ENCODE measurements around the gene JUN. TPM values are rescaled to one million over a fixed set of nuclear protein-coding genes. Genes with fewer than 3 reads are reported as not detected.
A peak's percentile ranks its signal among the peaks of the same experiment; 100 is the strongest.

JUN gene
- total RNA-seq, 1 experiment from 2014 or later, result 14.2 TPM

DNA sequence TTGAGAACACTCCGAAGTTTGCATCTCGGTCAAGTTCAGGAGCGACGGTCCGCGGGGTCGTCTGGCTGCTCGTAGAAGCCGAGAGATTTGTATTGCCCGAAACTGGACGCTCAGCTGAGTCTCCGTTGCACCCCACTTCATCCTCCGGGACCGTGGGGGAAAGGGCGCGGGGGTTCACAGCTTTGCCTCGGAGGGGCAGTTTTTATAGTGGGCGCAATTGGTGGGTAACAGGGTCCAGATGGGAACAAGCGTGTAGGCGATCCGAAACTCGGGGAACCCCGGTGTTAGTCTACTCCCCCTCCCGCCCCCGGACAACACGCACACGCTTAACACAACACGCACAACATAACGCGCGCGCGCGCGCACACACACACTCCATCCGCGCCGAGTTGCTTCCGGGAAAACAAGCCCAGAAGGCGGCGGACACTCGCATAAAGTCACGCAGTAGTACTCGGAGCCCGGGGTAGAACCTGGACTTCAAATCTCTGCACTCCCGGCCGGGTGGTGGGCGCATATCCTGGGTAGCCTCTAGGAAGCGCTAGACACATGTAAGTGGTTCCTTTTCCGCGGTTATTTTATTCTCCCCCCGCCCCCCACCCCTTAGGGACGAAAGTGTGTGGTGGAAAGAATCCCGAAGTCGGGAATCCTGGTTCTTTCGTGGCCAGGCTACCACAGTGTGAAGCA, 1.1 kb upstream of the JUN start:
- Histone ChIP-seq H3K14ac (ENCODE audit: insufficient read depth, low read length) (peak overlapping the region; percentile 72), H3K4me1 (ENCODE audit: insufficient read depth, low read length) (peaks cover 4% of the 10 kb centered on the region; the same call in 1 of the 2 replicates), H3K4ac (ENCODE audit: low read depth, low read length) (no peak overlapping the region; the same call in 1 of the 2 replicates), H3K56ac (ENCODE audit: insufficient read length, low read depth, low read length) (no peak overlapping the region), H3K79me1 (ENCODE audit: insufficient read depth, low read depth, low read length, poor library complexity, severe bottlenecking) (no peaks in the 10 kb centered on the region), H3T11ph (ENCODE audit: low read length) (peak overlapping the region; percentile 37), H2AFZ (ENCODE audit: low read length) (no peak overlapping the region), H3K9me3 (ENCODE audit: control insufficient read depth, low read depth, low read length) (no peaks in the 10 kb centered on the region), H2BK120ac (ENCODE audit: low read depth, low read length, poor library complexity, severe bottlenecking) (peak overlapping the region; percentile 79), H3K23me2 (ENCODE audit: insufficient read length, low read depth, low read length, poor library complexity, severe bottlenecking) (peaks cover 32% of the 10 kb centered on the region), H2BK12ac (ENCODE audit: insufficient read length, low read depth, low read length) (peak overlapping the region; percentile 41), H3K9ac (ENCODE audit: extremely low read depth, insufficient read length, low read length) (peak overlapping the region; percentile 66), H2AK5ac (ENCODE audit: insufficient read length, low read length) (no peak overlapping the region), H3K23ac (ENCODE audit: insufficient read length, low read depth, low read length) (no peak overlapping the region), H3K27ac (ENCODE audit: insufficient read length, low read depth, low read length) (no peak overlapping the region), H4K20me1 (ENCODE audit: control insufficient read depth, insufficient read depth, insufficient read length) (no peaks in the 10 kb centered on the region), H3K79me2 (ENCODE audit: insufficient read depth, low read length) (no peaks in the 10 kb centered on the region; the same call in 1 of the 2 replicates), H4K91ac (ENCODE audit: insufficient read length, low read depth, low read length) (no peak overlapping the region), H2BK5ac (ENCODE audit: insufficient read length, low read length) (no peak overlapping the region), H4K8ac (replicated peaks; ENCODE audit: insufficient read length, low read depth, low read length) (no peak overlapping the region), H3K4me2 (ENCODE audit: insufficient read depth, insufficient read length, low read length) (peak overlapping the region; percentile 90), H3K27me3 (ENCODE audit: insufficient read depth, low read length) (peaks cover 15% of the 10 kb centered on the region; the same call in 1 of the 2 replicates), H2BK15ac (ENCODE audit: low read depth, low read length) (no peak overlapping the region), H3K18ac (ENCODE audit: insufficient read length, low read depth, low read length) (peak overlapping the region; percentile 59), H2BK20ac (ENCODE audit: low read depth, low read length, poor library complexity, severe bottlenecking) (no peak overlapping the region), H4K5ac (ENCODE audit: insufficient read length, low read depth, low read length) (no peak overlapping the region)
- Mint-ChIP-seq H3K27ac (peak overlapping the region in 2 of 3 experiments; percentile 22 to 97; a peak in 2 of 7 replicates), H3K4me3 (peak overlapping the region; percentile 83 to 91), H3K9me3 (peaks cover 8 to 10% of the 10 kb centered on the region in 2 experiments; a peak in 4 of 5 replicates), H3K36me3 (ENCODE audit: insufficient read depth in 1 of 3, low read depth in 3 of 3) (peaks cover 0 to 9% (median 6%) of the 10 kb centered on the region in 3 experiments; a peak in 4 of 7 replicates), H3K4me1 (peaks cover 18 to 26% of the 10 kb centered on the region in 2 experiments), H3K27me3 (ENCODE audit: low read depth) (peaks cover 35% of the 10 kb centered on the region)
- peak; percentile 72 for TF ChIP-seq CTCF (conservative IDR thresholded peaks at IDR 0.05)
- DNase-seq, result peak; percentile 68
- WGBS (ENCODE audit: extremely low coverage, insufficient read length, low lambda C conversion rate), result no CpG with 5 or more reads among the region's 56 CpGs

All from H9 (cell line).